Mucosa of rectum (tissue), 2 donors: ENCODE data around the gene PRAMEF20.

Source experiments
- H3K27ac ChIP-seq, 2 donors: one replicate each; pipeline ENCODE4 v1.7.0; 2013; ENCODE audit warnings: inconsistent platforms in 2 of 2, low read depth in 2 of 2, low read length in 2 of 2
- H3K27me3 ChIP-seq, 2 donors: one replicate each; pipeline ENCODE4 v1.7.0; 2013; ENCODE audit warnings: low read length in 2 of 2; ENCODE audit not compliant: control insufficient read depth in 2 of 2, insufficient read depth in 2 of 2
- H3K36me3 ChIP-seq, 2 donors: one replicate each; pipeline ENCODE4 v1.7.0; 2013; ENCODE audit warnings: low read length in 2 of 2; ENCODE audit not compliant: control insufficient read depth in 2 of 2, insufficient read depth in 2 of 2
- H3K4me1 ChIP-seq, 2 donors: one replicate each; pipeline ENCODE4 v1.7.0; 2013; ENCODE audit warnings: low read length in 2 of 2, mild to moderate bottlenecking in 1 of 2; ENCODE audit not compliant: control insufficient read depth in 2 of 2, insufficient read depth in 2 of 2
- H3K4me3 ChIP-seq, 2 donors: one replicate each; pipeline ENCODE4 v1.7.0; 2013; ENCODE audit warnings: low read length in 2 of 2
- H3K9ac ChIP-seq, 2 donors: one replicate each; pipeline ENCODE4 v1.7.0; 2013; ENCODE audit warnings: low read length in 2 of 2, low read depth in 1 of 2, mild to moderate bottlenecking in 1 of 2
- H3K9me3 ChIP-seq, 2 donors: one replicate each; pipeline ENCODE4 v1.7.0; 2013; ENCODE audit warnings: low read length in 2 of 2; ENCODE audit not compliant: control insufficient read depth in 2 of 2
- donor health status: healthy.
- donor health status: Normal muscosa, but diverticular disease.

The PRAMEF20 gene

DNA sequence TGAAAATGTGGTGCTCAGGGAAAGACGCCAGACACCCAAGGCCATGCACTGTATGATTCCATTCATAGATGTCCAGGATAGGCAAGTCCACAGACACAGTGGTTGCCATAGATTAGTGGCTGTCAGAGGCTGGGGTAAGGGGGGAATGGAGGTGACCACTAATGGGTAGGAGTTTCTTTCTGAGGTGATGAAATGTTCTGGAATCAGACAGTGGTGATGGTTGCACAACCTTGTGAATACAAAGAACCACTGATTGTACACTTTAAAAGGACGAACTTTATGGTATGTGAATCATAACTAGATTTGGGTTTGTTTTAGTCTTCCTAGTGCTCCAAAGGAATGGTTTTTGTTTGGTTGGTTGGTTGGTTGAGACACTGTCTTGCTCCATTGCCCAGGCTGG, 51.7 kb downstream of the PRAMEF20 start:
- no peaks in the 10 kb centered on the region for H3K27me3 ChIP-seq

GRCh38 chr1:13462682-13463081, 52.4 kb downstream of the PRAMEF20 start:
- no peak overlapping the region for H3K9ac ChIP-seq
- H3K36me3 ChIP-seq, result no peaks in the 10 kb centered on the region

More for the DNA sequence above, 51.7 kb downstream of the PRAMEF20 start:
- no peak overlapping the region for H3K9ac ChIP-seq
- no peaks in the 10 kb centered on the region for H3K4me1 ChIP-seq
- no peak overlapping the region for H3K27ac ChIP-seq
- H3K9me3 ChIP-seq, result no peaks in the 10 kb centered on the region
- no peaks in the 10 kb centered on the region for H3K36me3 ChIP-seq
- H3K4me3 ChIP-seq, result no peak overlapping the region

DNA sequence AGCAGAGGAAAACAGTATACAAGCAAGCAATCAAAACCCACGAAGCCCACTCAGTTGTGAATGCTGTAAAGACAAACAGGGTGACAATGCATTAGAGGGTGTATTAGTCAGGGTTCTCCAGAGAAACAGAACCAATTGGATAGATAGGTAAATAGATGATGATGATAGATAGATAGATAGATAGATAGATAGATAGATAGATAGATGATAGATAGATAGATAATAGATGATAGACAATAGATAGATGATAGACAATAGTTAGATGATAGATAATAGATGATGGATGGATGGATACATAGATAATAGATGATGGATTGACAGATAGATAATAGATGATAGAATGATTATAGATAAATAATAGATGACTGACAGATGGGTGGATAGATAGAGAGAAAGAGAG, 55.3 kb downstream of the PRAMEF20 start:
- Histone ChIP-seq H3K27ac (no peak overlapping the region), H3K9ac (no peak overlapping the region), H3K27me3 (no peaks in the 10 kb centered on the region), H3K36me3 (no peaks in the 10 kb centered on the region), H3K4me1 (no peaks in the 10 kb centered on the region), H3K9me3 (no peaks in the 10 kb centered on the region), H3K4me3 (no peak overlapping the region)

More at GRCh38 chr1:13462682-13463081, 52.4 kb downstream of the PRAMEF20 start:
- no peaks in the 10 kb centered on the region for H3K27me3 ChIP-seq
- H3K4me1 ChIP-seq, result no peaks in the 10 kb centered on the region
- no peak overlapping the region for H3K27ac ChIP-seq
- no peak overlapping the region for H3K4me3 ChIP-seq
- H3K9me3 ChIP-seq, result no peaks in the 10 kb centered on the region

DNA sequence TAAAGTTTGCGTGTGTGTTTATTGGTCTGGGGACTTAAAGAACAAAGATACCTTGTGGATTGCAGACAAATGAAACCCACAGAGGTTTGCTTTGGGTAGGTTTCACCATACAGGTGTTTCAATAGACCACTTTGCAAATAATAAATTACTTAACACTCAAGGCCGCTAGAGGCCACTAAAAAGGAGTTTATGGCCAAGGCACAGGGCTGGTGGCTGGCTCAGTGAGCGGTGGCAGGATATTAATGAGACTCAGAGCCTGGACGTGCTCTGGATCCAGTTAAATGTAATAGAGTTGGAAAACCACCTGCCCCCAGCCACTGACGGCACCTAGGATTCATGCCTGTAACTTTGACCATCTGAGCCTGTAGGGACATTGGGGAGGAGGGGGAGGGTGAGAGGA, 59.1 kb downstream of the PRAMEF20 start:
- no peak overlapping the region for H3K9ac ChIP-seq
- no peak overlapping the region for H3K27ac ChIP-seq
- no peaks in the 10 kb centered on the region for H3K4me1 ChIP-seq
- no peaks in the 10 kb centered on the region for H3K9me3 ChIP-seq
- no peak overlapping the region for H3K4me3 ChIP-seq
- no peaks in the 10 kb centered on the region for H3K27me3 ChIP-seq
- no peaks in the 10 kb centered on the region for H3K36me3 ChIP-seq
